ENCODE measurements around the gene EPHB6.

EPHB6 gene

GRCh38 chr7:142847353-142847752 lies 7.5 kb upstream of the EPHB6 start:
- TF ChIP-seq CTCF (IDR thresholded peaks at IDR 0.05; ENCODE audit: borderline replicate concordance, control extremely low read depth, extremely low read depth, insufficient read depth, missing control alignments), result no peak
- in situ Hi-C loops (cut with MboI; ENCODE audit: low sequenced_read_pairs, unreplicated experiment), result no loop called here
- no peak for DNase-seq (ENCODE audit: low spot score)

GRCh38 chr7:142851269-142851668 lies 3.6 kb upstream of the EPHB6 start:
- no peak for TF ChIP-seq CTCF (IDR thresholded peaks at IDR 0.05; ENCODE audit: borderline replicate concordance, control extremely low read depth, extremely low read depth, insufficient read depth, missing control alignments)
- no peak for DNase-seq (ENCODE audit: low spot score)
- in situ Hi-C loops (cut with MboI; ENCODE audit: low sequenced_read_pairs, unreplicated experiment), result loop anchor here (10.0 kb wide), 1 partner anchor 344 kb away; no protein-coding TSS in a partner anchor

- TF ChIP-seq CTCF (IDR thresholded peaks at IDR 0.05; ENCODE audit: borderline replicate concordance, control extremely low read depth, extremely low read depth, insufficient read depth, missing control alignments), result no peak
- no peak for DNase-seq (ENCODE audit: low spot score)
- in situ Hi-C loops (cut with MboI; ENCODE audit: low sequenced_read_pairs, unreplicated experiment), result loop anchor here (10.0 kb wide), 1 partner anchor 343 kb away; no protein-coding TSS in a partner anchor
These were observed 3.0 kb upstream of the EPHB6 start for GRCh38 chr7:142851919-142852318.

- in situ Hi-C loops (cut with MboI; ENCODE audit: low sequenced_read_pairs, unreplicated experiment), result loop anchor here (10.0 kb wide), 1 partner anchor 341 kb away; no protein-coding TSS in a partner anchor
- peak; percentile 84 for DNase-seq (ENCODE audit: low spot score)
- peak; percentile 39 for TF ChIP-seq CTCF (IDR thresholded peaks at IDR 0.05; ENCODE audit: borderline replicate concordance, control extremely low read depth, extremely low read depth, insufficient read depth, missing control alignments)
These were observed 1.0 kb upstream of the EPHB6 start for GRCh38 chr7:142853739-142854371.

- in situ Hi-C loops (cut with MboI; ENCODE audit: low sequenced_read_pairs, unreplicated experiment), result loop anchor here (10.0 kb wide), 1 partner anchor 340 kb away; no protein-coding TSS in a partner anchor
- no peak for DNase-seq (ENCODE audit: low spot score)
- TF ChIP-seq CTCF (IDR thresholded peaks at IDR 0.05; ENCODE audit: borderline replicate concordance, control extremely low read depth, extremely low read depth, insufficient read depth, missing control alignments), result no peak
These were observed 353 bp downstream of the EPHB6 start for GRCh38 chr7:142855114-142855743.

GRCh38 chr7:142855756-142856564 lies 1.1 kb downstream of the EPHB6 start:
- DNase-seq (ENCODE audit: low spot score), result no peak
- TF ChIP-seq CTCF (IDR thresholded peaks at IDR 0.05; ENCODE audit: borderline replicate concordance, control extremely low read depth, extremely low read depth, insufficient read depth, missing control alignments), result no peak
- in situ Hi-C loops (cut with MboI; ENCODE audit: low sequenced_read_pairs, unreplicated experiment), result loop anchor here (10.0 kb wide), 1 partner anchor 339 kb away; no protein-coding TSS in a partner anchor
